NCI-H1436 treated with DMSO at 0.1 percent for 48 hours (cell line): Measurements from ENCODE around the gene TMCC1.
"Not testable (repeated sequence)": the region's sequence is repeated elsewhere in the genome, so short reads cannot be mapped to it uniquely, and the experiment has no call there.

ENCODE experiments used
- DNase-seq: peaks from one replicate; lab custom pipeline; 2025; lab: John Stamatoyannopoulos, UW

Gene TMCC1

GRCh38 chr3:129773691-129774663, 119.5 kb downstream of the TMCC1 start:
- no peak for DNase-seq

- no peak for DNase-seq
These were observed 122.9 kb downstream of the TMCC1 start for GRCh38 chr3:129770604-129771003.

GRCh38 chr3:129769616-129770015, 123.9 kb downstream of the TMCC1 start:
- DNase-seq = no peak

- DNase-seq = no peak
These were observed 124.8 kb downstream of the TMCC1 start for GRCh38 chr3:129768728-129769127.

GRCh38 chr3:129766135-129766534, 127.4 kb downstream of the TMCC1 start:
- no peak for DNase-seq

GRCh38 chr3:129764090-129764489, 129.4 kb downstream of the TMCC1 start:
- DNase-seq = no peak

- no peak for DNase-seq
These were observed 134.7 kb downstream of the TMCC1 start for GRCh38 chr3:129758785-129759320.

GRCh38 chr3:129758306-129758705, 135.2 kb downstream of the TMCC1 start:
- DNase-seq = no peak

GRCh38 chr3:129756871-129757270, 136.6 kb downstream of the TMCC1 start:
- DNase-seq = no peak

GRCh38 chr3:129751105-129751504, 142.4 kb downstream of the TMCC1 start:
- DNase-seq = not testable (repeated sequence)

- DNase-seq = no peak
These were observed 143.8 kb downstream of the TMCC1 start for GRCh38 chr3:129749692-129750091.

- no peak for DNase-seq
These were observed 145.5 kb downstream of the TMCC1 start for GRCh38 chr3:129747992-129748391.

GRCh38 chr3:129747136-129747535, 146.4 kb downstream of the TMCC1 start:
- no peak for DNase-seq

GRCh38 chr3:129746629-129747028, 146.9 kb downstream of the TMCC1 start:
- no peak for DNase-seq

- no peak for DNase-seq
These were observed 148.3 kb downstream of the TMCC1 start for GRCh38 chr3:129745253-129745652.

GRCh38 chr3:129741794-129742193, 151.7 kb downstream of the TMCC1 start:
- DNase-seq = no peak

GRCh38 chr3:129740090-129740489, 153.4 kb downstream of the TMCC1 start:
- no peak for DNase-seq

- no peak for DNase-seq
These were observed 153.9 kb downstream of the TMCC1 start for GRCh38 chr3:129739634-129740033.

GRCh38 chr3:129738172-129738571, 155.3 kb downstream of the TMCC1 start:
- DNase-seq = no peak

- DNase-seq = no peak
These were observed 157.4 kb downstream of the TMCC1 start for GRCh38 chr3:129736070-129736469.

GRCh38 chr3:129735638-129736037, 157.9 kb downstream of the TMCC1 start:
- no peak for DNase-seq

- DNase-seq = no peak
These were observed 159.1 kb downstream of the TMCC1 start for GRCh38 chr3:129734449-129734848.

- DNase-seq = no peak
These were observed 161.2 kb downstream of the TMCC1 start for GRCh38 chr3:129732200-129732876.
